GM15510 (cell line): ENCODE results near the gene ARL8A.

Experiments used
- POLR2A ChIP-seq: IDR thresholded peaks from 3 replicates; pipeline ENCODE4 v1.6.1; 2011; ENCODE audit warnings: borderline replicate concordance; ENCODE audit not compliant: insufficient read length; ENCODE audit errors: extremely low read depth

The ARL8A gene

GRCh38 chr1:202144402-202145067 lies at the start of gene ARL8A:
Gene ARL8A (minus strand): TSS chr1:202144737. CDS start chr1:202144572, 165 bp downstream.
- TF ChIP-seq POLR2A = peak; percentile 62

- TF ChIP-seq POLR2A = no peak
These were observed 49.8 kb upstream of the ARL8A start for GRCh38 chr1:202194328-202194648.

- TF ChIP-seq POLR2A = no peak
These were observed 49.2 kb upstream of the ARL8A start, which contains the start of gene LGR6 for GRCh38 chr1:202193614-202194327. Gene LGR6 (plus strand): TSS chr1:202193799. CDS start chr1:202193990, 191 bp downstream.

- no peak for TF ChIP-seq POLR2A
These were observed 48.5 kb upstream of the ARL8A start for GRCh38 chr1:202192770-202193613.

GRCh38 chr1:202189918-202190715 lies 45.6 kb upstream of the ARL8A start:
- no peak for TF ChIP-seq POLR2A

- no peak for TF ChIP-seq POLR2A
These were observed 44.7 kb upstream of the ARL8A start for GRCh38 chr1:202189001-202189790.

- no peak for TF ChIP-seq POLR2A
These were observed 43.3 kb upstream of the ARL8A start for GRCh38 chr1:202187697-202188407.

- no peak for TF ChIP-seq POLR2A
These were observed 42.6 kb upstream of the ARL8A start for GRCh38 chr1:202187041-202187671.

- no peak for TF ChIP-seq POLR2A
These were observed 41.8 kb upstream of the ARL8A start for GRCh38 chr1:202186327-202186726.

GRCh38 chr1:202184750-202185460 lies 40.4 kb upstream of the ARL8A start:
- TF ChIP-seq POLR2A = no peak

- TF ChIP-seq POLR2A = no peak
These were observed 37.7 kb upstream of the ARL8A start for GRCh38 chr1:202182040-202182877.
